Renal cortical epithelial cell (primary cell): ENCODE measurements around the gene SLAMF1. TPM values are rescaled to one million over a fixed set of nuclear protein-coding genes. Genes with fewer than 3 reads are reported as not detected.
"Not testable (repeated sequence)": the region's sequence is repeated elsewhere in the genome, so short reads cannot be mapped to it uniquely, and the experiment has no call there.

ENCODE experiments used
- DNase-seq: peaks from one replicate; pipeline ENCODE4 v3.0.0-alpha.2; 2011; ENCODE audit warnings: low read depth
- total RNA-seq: library from RNA; depleted of rRNA; stranded (reverse); fragments of >200 nt; gene quantifications from 2 replicates; pipeline ENCODE4 v1.2.3, GENCODE V29; 2014

SLAMF1 gene
- total RNA-seq, 1 donor from 2014 or later: not detected

GRCh38 chr1:160563230-160563629, 83.6 kb downstream of the SLAMF1 start:
- not testable (repeated sequence) for DNase-seq

DNA sequence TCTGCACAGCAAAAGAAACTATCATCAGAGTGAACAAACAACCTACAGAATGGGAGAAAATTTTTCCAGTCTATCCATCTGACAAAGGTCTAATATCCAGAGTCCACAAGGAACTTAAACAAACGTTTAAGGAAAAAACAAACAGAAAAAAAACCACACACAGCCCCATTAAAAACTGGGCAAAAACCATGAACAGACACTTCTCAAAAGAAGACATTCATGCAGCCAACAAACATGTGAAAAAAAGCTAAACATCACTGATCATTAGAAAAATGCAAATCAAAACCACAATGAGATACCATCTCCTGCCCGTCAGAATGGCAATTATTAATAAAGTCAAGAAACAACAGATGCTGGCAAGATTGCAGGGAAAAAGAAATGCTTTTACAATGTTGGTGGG, 84.1 kb downstream of the SLAMF1 start:
- DNase-seq: not testable (repeated sequence)

GRCh38 chr1:160560806-160561205, 86.0 kb downstream of the SLAMF1 start:
- no peak for DNase-seq

- no peak for DNase-seq
These were observed 86.7 kb downstream of the SLAMF1 start for GRCh38 chr1:160560045-160560705.

DNA sequence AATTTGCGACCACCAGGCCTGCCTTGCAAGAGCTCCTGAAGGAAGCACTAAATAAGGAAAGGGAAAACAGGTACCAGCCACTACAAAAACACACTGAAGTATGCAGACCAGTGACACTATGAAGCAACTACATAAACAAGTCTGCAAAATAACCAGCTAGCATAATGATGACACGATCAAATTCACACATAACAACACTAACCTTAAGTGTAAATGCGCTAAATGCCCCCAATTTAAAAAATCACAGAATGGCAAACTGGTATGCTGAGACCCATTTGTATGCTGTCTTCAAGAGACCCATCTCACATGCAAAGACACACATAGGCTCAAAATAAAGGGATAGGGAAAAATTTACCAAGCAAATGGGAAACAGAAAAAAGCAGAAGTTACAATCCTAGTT, 87.4 kb downstream of the SLAMF1 start:
- DNase-seq: not testable (repeated sequence)

DNA sequence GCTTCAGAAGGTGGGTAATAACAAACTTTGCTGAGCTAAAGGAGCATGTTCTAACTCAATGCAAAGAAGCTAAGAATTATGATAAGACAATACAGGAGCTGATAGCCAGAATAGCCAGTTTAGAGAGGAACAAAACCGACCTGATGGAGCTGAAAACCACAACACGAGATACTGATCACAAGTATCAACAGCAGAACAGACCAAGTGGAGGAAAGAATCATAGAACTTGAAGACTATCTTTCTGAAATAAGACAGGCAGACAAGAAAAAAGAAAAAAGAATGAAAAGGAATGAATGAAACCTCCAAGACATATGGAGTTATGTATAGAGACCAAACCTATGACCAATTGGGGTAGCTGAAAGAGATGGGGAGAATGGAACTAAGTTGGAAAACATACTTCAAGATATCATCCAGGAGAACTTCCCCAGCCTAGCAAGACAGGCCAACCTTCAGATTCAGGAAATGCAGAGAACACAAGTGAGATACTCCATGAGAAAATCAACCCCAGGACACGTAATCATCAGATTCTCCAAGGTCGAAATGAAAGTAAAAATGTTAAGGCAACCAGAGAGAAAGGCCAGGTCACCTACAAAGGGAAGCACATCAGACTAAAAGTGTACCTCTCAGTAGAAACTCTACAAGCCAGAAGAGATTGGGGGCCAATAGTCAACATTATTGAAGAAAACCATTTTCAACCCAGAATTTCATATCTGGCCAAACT, 88.0 kb downstream of the SLAMF1 start:
- no peak for DNase-seq

Other genes with a start within 250 kb of the SLAMF1 start
- gene VANGL2, start 246.5 kb downstream of the SLAMF1 start, total RNA-seq: 4.2 and 17.7 TPM in 2 replicates
- gene SLAMF6, start 123.8 kb downstream of the SLAMF1 start, total RNA-seq: not detected in 2 replicates
- gene CD84, start 67.5 kb downstream of the SLAMF1 start, total RNA-seq: not detected in 2 replicates
- gene CD48, start 64.8 kb upstream of the SLAMF1 start, total RNA-seq: not detected in 2 replicates
- 0.17 TPM in 1 of 2 replicates, not detected in the other for gene SLAMF7, start 92.2 kb upstream of the SLAMF1 start, total RNA-seq
- gene LY9, start 149.1 kb upstream of the SLAMF1 start, total RNA-seq: not detected in 2 replicates
- not detected in 2 replicates for gene CD244, start 215.8 kb upstream of the SLAMF1 start, total RNA-seq
- not detected in 2 replicates for gene ITLN1, start 238.1 kb upstream of the SLAMF1 start, total RNA-seq